NCI-H774 (cell line): ENCODE measurements around the gene FLT3.
"Not testable (repeated sequence)": the region's sequence is repeated elsewhere in the genome, so short reads cannot be mapped to it uniquely, and the experiment has no call there.

Experiments used
- DNase-seq: peaks from one replicate; lab custom pipeline; 2025; lab: John Stamatoyannopoulos, UW

Gene FLT3

GRCh38 chr13:28099396-28100149 is 803 bp downstream of the FLT3 start:
- no peak for DNase-seq

GRCh38 chr13:28097503-28097902 is 2.9 kb downstream of the FLT3 start:
- DNase-seq: no peak

- DNase-seq: no peak
Observed at GRCh38 chr13:28094306-28094705, 6.1 kb downstream of the FLT3 start.

DNA sequence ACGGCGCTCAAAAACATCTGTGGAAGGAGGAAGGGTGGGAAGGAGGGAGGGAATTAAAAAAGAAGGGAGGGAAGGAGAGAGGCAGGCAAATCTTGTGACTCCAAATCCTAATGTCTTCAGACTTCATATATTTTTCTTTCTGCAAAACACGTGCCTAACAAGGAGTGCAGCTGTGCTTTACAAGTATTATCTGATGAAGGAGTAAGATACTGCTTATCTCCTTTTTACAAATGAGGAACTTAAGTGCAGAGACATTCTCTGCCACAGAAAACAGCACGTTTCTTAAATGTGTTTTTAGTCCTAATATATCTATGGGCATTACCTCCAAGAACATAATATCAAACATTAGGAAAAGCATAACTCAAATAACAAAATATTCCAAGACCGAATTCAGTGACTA is 6.5 kb downstream of the FLT3 start:
- no peak for DNase-seq

DNA sequence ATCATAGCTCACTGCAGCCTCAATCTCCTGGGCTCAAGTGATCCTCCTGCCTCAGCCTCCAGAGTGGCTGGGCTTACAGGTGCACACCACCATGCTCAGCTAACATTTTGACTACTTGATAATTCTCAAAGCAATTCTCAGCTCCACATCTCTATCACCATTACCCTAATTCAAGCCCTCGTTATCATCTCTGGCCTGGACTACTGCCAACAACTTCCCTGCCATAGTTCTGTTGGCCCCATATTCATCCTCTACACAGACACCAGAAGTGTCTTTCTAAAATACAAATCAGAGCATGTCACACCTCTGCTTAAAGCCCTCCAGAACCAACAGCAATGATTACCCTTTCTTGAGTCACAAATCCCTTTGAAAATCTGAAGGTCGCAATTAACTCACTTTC is 7.9 kb downstream of the FLT3 start:
- no peak for DNase-seq

- DNase-seq: no peak
Observed at GRCh38 chr13:28089065-28089464, 11.3 kb downstream of the FLT3 start.

DNA sequence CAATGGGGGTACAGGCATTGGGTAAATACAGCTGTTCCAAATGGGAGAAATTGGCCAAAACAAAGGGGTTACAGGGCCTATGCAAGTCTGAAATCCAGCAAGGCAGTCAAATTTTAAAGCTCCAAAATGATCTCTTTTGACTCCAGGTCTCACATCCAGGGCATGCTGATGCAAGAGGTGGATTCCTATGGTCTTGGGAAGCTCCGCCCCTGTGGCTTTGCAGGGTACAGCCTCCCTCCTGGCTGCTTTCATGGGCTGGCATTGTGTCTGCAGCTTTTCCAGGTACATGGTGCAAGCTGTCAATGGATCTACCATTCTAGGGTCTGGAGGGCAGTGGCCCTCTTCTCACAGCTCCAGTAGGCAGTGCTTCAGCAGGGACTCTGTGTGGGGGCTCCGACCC is 22.6 kb downstream of the FLT3 start:
- DNase-seq: not testable (repeated sequence)

DNA sequence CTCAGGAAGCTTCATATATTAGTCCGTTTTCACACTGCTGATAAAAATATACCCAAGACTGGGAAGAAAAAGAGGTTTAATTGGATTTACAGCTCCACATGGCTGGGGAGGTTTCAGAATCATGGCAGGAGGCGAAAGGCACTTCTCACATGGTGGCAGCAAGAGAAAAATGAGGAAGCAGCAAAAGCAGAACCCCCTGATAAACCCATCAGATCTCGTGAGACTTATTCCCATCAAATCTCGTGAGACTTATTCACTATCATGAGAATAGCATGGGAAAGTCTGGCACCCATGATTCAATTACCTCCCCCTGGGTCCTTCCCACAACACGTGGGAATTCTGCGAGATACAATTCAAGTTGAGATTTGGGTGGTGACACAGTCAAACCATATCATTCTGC is 23.1 kb downstream of the FLT3 start:
- DNase-seq: no peak

DNA sequence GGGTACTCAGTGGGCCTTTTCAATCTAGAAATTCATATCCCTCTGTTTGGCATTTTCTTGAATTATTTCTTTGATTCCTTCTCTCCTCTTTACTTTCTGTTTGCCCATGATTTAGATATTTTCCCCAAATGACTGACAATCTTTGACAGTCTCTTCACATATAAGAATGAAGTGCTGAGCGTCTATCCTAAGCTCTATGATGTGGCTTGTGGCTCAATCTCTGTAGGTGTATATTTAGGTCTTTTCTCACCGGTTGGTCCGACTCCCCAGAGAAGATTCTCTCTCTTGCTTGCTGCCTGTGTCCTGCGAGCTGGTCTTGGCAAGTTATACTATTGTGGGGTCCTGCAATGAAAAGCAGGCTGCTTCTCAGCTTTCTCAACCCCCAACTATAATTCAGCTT is 29.0 kb downstream of the FLT3 start:
- no peak for DNase-seq

DNA sequence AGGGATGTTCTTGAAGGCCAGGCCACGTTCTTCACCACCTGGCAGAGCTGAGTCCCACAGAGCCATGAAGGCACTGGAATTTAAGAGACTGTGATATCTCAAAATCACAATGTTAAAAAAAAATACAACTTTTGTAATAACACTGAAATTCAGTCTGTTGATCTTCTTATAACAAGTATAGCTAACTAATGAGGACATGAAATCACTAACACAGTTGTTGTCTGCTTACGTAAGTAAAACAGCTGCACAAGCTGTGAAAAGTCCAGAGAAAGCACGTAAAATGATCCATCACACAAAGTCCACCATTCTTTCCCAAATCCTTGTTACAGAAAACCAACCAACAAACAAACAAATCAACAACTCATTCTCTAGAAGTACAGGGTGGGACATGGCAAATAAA is 32.9 kb downstream of the FLT3 start:
- DNase-seq: no peak

- DNase-seq: no peak
Observed at GRCh38 chr13:28058866-28059613, 41.3 kb downstream of the FLT3 start.

DNA sequence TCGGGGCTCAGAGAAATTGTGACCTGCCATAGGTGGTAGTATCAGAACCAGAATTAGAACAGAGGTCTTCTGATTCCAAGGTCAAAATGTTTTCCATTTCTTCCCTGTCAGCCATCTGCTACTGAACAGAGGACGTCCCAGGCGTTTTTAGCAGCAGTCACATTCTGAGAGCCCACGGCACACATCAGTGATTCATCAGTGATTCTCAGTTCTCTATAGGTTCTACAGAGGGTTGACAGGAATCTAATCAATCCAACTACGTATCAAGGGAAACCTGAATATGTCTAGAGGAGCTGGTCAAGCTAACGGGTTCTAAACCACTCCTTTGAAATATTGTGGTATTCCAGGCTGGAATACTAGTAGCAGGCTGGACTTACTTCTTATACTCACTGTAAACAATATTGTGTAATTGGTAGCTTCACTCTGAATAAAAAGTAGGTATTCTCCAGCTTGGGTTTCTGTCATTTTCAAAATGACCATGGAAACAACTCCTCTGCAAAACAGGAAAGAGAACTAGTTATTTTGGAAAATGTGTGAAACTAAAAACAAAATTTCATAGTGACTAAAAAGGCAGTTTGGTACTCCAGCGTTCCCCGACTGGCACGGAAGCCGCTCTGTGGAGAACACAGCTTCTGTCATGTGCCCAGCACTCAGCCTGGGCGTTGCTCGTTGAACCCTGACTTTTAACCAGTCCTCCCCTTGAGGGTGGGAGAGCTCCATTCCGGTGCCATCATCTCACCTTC is 43.2 kb downstream of the FLT3 start:
- no peak for DNase-seq

DNA sequence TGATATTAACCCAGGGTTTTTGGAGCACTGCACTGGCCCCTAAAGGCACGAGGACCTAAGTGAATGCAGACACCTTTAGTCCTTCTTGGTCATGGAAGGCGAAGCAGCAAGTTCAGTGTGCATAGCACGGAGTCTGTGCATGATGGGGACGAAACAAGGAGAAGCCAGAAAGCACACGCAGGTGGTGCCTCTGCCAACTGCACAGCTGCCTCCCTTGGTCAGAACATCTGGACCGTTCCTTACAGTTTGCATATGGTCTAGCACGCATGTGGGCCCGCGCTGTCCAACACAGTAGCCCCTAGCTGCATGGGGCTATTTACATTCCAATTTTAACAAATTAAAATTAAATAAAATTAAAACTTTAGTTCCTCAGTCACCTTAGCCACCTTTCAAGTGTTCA is 44.0 kb downstream of the FLT3 start:
- DNase-seq: no peak

DNA sequence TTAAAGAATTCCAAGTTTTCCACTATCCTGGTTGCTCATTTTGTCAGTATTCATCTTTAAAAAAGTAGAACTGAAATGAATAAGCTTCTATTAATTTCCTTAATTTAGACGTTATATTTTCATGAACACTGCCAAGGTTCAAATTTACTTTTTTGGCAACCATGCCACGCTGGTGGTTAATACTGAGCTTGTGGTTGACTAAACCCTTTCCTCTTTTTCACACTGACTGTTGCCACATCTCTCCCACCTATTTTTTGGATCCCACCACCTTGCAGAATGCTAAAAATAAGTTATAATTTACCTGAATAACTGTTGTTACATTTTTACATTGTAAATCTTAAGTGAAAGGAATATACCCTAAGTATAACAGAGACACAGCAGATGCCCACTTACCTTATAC is 45.0 kb downstream of the FLT3 start:
- DNase-seq: no peak

GRCh38 chr13:28052945-28053344 is 47.4 kb downstream of the FLT3 start:
- DNase-seq: no peak

- DNase-seq: no peak
Observed at GRCh38 chr13:28049880-28050875, 50.2 kb downstream of the FLT3 start.

- DNase-seq: no peak
Observed at GRCh38 chr13:28049215-28049614, 51.2 kb downstream of the FLT3 start.

- DNase-seq: no peak
Observed at GRCh38 chr13:28048768-28049167, 51.6 kb downstream of the FLT3 start.

GRCh38 chr13:28047757-28048388 is 52.5 kb downstream of the FLT3 start:
- no peak for DNase-seq

GRCh38 chr13:28046981-28047380 is 53.4 kb downstream of the FLT3 start:
- DNase-seq: no peak

DNA sequence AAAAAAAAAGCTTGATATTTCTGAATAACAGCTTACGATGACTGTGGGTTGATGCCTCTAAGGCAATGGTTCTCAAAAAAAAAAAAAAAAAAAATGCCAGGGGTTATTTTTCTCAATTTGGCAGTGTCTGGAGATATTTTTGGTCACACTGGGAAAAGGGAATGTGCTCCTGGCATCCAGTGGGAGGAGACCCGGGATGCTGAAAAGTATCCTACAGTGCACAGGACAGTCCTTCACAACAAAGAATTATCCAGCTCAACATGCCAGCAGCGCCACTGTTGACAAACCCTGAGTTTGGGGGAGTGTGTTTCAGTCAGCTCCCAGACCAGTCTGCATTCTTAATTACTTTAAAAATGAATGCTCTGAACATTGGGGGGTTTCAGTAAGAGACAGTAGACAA is 54.5 kb downstream of the FLT3 start:
- no peak for DNase-seq
